NK-92 (cell line): Measurements from ENCODE around the gene CLEC16A.
A peak's percentile ranks its signal among the peaks of the same experiment; 100 is the strongest.

Experiments
- DNase-seq: peaks from one replicate; lab custom pipeline; 2025; ENCODE audit not compliant: unreplicated experiment; lab: John Stamatoyannopoulos, UW

Gene CLEC16A, protein sequence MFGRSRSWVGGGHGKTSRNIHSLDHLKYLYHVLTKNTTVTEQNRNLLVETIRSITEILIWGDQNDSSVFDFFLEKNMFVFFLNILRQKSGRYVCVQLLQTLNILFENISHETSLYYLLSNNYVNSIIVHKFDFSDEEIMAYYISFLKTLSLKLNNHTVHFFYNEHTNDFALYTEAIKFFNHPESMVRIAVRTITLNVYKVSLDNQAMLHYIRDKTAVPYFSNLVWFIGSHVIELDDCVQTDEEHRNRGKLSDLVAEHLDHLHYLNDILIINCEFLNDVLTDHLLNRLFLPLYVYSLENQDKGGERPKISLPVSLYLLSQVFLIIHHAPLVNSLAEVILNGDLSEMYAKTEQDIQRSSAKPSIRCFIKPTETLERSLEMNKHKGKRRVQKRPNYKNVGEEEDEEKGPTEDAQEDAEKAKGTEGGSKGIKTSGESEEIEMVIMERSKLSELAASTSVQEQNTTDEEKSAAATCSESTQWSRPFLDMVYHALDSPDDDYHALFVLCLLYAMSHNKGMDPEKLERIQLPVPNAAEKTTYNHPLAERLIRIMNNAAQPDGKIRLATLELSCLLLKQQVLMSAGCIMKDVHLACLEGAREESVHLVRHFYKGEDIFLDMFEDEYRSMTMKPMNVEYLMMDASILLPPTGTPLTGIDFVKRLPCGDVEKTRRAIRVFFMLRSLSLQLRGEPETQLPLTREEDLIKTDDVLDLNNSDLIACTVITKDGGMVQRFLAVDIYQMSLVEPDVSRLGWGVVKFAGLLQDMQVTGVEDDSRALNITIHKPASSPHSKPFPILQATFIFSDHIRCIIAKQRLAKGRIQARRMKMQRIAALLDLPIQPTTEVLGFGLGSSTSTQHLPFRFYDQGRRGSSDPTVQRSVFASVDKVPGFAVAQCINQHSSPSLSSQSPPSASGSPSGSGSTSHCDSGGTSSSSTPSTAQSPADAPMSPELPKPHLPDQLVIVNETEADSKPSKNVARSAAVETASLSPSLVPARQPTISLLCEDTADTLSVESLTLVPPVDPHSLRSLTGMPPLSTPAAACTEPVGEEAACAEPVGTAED

DNA sequence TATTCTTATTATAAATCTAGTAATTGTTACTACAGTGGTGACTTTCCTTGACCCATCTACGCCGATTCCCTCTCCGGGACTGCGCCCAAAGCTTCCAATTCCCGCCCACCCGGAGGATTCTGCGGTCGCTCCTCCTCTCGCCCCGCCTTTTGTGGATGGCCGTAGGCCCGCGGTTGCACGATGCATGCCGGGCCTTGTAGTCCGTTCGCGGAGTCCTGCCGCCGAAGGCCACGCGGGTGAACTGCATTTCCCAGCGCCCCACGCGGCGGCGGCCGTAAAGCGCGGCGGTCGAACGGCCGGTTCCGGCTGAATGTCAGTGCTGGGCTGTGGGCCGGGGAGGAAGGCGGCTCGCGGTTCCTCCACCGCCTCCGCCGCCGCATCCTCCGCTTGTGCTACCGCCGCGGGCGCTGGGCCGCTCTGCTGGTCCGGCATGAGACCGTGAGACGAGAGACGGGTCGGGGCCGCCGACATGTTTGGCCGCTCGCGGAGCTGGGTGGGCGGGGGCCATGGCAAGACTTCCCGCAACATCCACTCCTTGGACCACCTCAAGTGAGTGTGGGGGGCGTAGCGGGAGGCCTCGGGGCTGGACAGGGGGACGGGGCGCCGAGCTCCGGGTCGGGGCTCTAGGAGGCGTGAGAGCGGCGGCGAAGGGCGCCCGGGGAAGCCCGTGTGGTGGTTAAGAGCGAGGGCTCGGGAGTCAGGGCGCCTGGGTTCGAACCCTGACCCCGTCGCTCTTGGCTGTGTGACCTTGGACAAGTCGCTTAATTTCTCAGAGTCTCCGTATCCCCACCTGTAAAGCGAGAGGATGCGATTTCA is at the start of gene CLEC16A:
TSS of gene CLEC16A (plus strand) at position 316 of the 816 bp plus-strand sequence. CDS start at position 470, 154 bp downstream.
- peak; percentile 52 for DNase-seq

DNA sequence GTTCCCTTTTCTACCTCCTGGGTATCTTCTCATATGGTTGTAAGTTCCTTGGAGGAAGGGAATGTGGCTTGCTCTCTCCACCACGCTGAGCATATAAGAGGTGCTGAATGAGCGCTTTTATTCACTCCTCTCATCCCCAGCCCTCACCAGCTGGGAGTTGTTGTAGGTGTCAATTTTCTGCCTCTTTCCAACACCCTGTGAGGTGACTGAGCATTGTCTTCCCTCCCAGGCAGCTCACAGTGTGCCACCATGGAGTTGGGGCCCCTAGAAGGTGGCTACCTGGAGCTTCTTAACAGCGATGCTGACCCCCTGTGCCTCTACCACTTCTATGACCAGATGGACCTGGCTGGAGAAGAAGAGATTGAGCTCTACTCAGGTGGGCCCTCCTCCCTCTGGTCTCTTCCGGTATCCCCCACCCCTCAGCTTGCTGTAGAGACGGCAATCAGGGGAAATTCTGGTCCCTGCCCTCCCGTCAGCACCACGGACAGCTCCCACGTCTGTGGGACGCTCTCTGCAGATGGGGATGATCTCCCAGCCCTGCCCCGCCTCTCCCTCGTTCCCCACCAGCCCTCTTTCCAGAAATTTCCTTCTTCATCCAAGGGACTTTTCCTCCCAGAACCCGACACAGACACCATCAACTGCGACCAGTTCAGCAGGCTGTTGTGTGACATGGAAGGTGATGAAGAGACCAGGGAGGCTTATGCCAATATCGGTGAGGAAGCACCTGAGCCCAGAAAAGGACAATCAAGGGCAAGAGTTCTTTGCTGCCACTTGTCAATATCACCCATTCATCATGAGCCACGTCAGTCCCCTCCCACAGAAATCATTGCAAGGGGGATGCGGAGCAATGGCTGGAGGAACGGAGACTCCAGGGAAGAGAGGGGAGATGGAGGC is 49.1 kb upstream of the CLEC16A start:
- DNase-seq = no peak

DNA sequence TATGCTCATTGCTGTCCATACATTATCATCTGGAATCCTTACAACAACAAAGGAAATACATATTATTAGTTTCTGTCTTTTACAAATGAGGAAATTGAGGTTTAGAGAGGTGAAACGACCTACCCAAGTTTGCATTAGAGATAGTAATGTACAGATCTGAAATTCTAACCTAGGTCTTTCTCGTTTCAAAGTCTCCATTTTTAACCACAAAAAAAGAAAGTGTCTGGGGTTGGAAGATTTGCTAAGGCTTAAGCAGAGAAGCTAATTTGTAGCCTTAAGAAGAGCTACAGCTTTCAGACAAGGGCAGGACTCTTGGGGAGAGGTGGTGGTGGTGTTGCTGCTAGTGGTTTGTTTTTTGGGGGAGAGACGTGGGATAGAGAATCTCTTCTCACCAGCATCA is 48.2 kb upstream of the CLEC16A start:
- DNase-seq = no peak

DNA sequence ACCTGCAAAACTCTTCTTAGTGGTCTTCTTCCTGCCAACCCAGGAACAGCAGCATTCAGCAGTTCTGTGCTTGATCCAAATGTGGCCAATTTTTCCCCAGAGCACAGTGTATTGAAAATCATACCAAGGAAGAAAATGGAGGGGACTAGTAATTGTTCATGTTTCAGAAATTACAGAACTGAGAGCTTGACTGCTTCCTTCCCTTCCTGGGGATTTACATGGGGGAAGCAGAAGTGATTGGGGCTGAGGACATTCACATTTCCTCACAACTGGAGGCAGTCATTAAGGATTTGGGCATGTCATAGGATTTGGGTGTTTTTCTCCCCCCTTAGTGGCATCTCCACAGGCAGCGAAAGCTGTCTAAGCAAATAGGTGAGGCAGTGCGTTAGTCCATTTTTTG is 47.6 kb upstream of the CLEC16A start:
- DNase-seq = no peak

DNA sequence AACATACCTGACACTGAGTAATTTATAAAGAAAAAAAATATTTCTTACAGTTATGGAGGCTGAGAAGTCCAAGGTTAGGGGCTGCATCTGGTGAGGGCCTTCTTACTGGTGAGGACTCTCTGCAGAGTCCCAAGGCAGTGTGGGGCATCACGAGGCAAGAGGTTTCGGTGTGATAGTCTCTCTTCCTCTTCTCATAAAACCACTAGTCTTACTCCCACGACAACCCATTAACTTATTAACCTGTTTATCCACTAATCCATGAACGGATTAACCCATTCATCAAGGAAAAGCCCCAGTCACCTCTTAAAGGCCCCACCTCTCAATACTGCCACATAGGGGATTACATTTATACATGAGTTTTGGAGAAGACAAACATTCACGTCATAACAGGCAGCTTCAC is 47.2 kb upstream of the CLEC16A start:
- DNase-seq = no peak

DNA sequence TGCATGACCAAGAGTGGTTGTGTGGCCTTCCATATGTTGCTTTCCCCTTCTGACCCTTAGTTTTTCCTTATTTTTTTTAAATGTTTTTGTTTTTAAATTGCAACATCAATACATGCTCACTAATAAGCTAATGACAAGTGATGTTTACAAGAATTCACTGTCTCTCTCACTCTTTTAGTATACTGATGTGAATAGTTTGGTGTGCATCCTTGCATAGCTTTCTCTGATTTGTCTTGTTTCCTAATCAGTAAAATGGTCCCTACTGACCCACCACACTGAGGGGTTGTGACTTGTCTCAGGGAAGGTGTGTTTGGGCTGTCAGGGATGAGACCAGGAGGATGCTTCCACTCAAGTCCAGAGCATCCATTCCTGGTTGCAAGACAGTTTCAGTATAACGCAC is 41.4 kb upstream of the CLEC16A start:
- DNase-seq = no peak

DNA sequence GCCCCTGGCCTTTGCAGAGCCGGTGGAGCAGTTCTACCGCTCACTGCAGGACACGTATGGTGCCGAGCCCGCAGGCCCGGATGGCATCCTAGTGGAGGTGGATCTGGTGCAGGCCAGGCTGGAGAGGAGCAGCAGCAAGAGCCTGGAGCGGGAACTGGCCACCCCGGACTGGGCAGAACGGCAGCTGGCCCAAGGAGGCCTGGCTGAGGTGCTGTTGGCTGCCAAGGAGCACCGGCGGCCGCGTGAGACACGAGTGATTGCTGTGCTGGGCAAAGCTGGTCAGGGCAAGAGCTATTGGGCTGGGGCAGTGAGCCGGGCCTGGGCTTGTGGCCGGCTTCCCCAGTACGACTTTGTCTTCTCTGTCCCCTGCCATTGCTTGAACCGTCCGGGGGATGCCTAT is 37.9 kb upstream of the CLEC16A start:
- no peak for DNase-seq

DNA sequence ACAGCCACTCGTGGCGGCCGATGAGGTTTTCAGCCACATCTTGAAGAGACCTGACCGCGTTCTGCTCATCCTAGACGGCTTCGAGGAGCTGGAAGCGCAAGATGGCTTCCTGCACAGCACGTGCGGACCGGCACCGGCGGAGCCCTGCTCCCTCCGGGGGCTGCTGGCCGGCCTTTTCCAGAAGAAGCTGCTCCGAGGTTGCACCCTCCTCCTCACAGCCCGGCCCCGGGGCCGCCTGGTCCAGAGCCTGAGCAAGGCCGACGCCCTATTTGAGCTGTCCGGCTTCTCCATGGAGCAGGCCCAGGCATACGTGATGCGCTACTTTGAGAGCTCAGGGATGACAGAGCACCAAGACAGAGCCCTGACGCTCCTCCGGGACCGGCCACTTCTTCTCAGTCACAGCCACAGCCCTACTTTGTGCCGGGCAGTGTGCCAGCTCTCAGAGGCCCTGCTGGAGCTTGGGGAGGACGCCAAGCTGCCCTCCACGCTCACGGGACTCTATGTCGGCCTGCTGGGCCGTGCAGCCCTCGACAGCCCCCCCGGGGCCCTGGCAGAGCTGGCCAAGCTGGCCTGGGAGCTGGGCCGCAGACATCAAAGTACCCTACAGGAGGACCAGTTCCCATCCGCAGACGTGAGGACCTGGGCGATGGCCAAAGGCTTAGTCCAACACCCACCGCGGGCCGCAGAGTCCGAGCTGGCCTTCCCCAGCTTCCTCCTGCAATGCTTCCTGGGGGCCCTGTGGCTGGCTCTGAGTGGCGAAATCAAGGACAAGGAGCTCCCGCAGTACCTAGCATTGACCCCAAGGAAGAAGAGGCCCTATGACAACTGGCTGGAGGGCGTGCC is 37.2 kb upstream of the CLEC16A start:
- DNase-seq = no peak

DNA sequence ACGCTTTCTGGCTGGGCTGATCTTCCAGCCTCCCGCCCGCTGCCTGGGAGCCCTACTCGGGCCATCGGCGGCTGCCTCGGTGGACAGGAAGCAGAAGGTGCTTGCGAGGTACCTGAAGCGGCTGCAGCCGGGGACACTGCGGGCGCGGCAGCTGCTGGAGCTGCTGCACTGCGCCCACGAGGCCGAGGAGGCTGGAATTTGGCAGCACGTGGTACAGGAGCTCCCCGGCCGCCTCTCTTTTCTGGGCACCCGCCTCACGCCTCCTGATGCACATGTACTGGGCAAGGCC is 36.7 kb upstream of the CLEC16A start:
- DNase-seq = no peak

DNA sequence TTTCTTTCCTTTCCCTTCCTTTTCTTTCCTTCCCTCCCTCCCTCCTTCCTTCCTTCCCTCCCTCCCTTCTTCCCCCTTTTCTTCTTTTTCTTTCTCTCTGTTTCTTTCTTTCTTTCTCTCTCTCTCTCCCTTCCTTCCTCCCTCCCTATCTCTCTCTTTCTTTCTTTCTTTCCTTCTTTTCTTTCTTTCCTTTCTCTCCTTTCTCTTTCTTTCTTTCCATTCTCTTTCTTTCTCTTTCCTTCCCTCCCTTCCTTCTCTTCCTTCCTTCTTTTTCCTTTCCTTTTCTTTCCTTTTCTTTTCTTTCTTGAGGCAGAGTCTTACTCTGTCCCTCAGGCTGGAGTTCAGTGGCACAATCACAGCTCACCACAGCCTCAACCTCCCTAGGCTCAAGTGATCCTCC is 33.1 kb upstream of the CLEC16A start:
- no peak for DNase-seq

DNA sequence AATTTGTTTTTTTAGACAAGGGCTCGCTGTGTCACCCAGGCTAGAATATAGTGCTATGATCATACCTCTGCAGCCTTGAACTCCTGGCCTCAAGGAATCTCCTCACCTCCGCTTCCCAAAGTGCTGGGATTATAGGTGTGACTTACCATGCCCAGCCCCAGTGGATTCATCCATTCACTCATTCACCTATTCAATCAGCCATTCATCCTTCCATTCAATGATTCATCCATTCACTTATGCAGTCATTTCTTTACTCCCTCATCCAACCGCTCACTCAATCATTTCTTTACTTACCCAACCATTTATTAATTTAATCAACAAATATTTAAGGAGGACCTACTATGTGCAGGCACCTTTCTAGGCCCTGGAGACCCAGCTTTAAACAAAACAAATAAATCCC is 27.8 kb upstream of the CLEC16A start:
- DNase-seq = no peak

DNA sequence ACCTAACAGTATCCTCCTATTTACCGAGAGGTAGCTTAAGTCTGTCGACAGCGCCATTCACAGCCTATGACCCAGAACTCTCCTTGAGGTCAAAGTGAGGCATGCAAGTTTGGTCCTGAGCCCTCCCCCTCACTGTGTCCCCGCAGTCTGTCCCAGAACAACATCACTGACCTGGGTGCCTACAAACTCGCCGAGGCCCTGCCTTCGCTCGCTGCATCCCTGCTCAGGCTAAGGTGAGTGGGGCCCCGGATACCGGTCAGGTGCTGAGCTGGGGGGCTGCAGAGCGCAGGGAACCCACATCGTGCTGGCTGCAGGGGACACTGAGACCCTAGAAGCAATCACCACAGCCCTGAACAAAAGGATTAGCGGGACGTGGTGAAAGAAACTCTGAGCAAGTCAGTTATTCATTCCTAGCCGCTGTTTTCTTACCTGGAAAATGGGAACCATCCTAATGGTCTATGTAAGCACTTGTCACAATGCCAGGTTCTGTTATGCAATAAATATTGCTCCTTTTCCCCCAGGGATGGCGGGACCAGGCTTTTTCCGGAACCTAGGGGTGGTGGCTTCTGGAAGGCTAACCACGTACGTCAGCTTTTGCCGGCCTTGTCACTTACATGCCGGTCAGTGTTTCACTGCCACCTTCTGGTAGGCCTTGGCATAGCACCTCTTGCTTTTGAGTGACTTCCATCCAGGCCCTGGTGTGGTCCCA is 25.9 kb upstream of the CLEC16A start:
- no peak for DNase-seq

DNA sequence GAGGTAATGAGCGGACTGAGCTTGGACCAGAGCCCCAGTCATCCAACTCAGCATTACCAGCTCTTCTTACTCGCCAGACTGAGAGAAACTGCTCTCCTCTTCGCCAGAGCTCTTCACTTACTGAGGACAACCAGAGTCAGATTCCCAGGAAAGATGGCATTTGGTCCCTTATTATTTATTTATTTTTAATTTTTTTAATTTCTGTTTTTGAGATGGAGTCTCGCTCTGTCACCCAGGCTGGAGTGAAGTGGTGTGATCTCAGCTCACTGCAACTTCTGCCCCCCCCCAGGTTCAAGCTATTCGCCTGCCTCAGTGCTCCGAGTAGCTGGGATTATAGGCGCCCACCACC is 25.4 kb upstream of the CLEC16A start:
- DNase-seq = no peak

DNA sequence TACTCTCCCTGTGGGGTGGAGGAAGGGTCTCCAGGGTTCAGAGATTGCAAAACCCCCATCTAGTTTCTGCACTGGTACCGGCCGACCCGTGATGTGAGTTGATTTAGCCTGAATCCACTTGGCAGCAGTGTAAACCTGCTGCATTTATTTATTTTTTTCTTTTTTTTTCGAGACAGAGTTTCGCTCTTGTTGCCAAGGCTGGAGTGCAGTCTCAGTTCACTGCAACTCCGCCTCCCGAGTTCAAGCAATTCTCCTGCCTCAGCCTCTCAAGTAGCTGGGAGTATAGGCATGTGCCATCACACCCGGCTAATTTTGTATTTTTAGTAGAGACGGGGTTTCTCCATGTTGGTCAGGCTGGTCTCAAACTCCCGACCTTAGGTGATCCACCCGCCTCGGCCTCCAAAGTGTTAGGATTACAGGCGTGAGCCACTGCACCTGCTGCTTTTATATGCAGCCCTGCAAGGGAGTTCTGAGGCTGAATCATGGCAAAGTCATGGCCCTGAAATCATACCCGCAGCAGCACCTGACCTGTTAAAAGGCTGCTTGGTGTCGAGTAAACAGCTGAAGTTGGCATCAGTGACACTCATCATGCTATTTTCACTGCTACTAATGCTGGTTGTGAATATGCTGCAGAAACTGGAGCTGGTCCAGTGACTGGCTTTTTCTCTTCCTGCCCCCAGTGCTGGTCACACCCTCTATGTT is 23.5 kb upstream of the CLEC16A start:
- DNase-seq = no peak

DNA sequence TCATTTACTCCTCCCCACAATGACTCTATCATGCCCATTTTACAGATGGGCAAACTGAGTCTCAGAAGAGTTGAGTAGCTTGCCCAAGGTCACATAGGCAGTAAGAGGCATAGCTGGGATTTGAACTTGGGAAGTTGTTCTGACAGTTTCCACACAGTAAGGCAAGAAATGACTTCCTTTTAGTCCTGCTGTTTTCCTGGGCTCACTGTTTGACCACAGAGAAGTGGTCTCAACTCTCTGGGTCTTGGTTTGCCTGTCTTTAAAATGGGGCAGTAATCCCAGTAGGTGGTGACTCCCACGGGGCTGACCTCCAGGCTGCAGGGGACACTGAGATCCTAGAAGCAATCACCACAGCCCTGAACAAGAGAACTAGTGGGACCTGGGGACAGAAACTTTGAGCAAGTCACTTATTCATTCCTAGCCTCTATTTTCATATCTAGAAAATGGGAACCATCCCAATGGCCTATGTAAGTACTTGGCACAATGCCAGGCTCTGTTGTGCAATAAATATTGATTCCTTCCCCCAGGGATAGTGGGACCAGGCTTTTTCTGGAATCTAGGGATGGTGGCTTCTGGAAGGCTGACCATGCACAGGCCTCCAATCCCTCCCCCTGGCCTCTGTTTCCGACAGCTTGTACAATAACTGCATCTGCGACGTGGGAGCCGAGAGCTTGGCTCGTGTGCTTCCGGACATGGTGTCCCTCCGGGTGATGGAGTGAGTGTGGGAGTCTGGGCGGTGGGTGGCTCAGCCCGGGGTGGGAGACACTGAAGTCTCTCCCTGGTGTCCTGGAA is 22.6 kb upstream of the CLEC16A start:
- DNase-seq = no peak

DNA sequence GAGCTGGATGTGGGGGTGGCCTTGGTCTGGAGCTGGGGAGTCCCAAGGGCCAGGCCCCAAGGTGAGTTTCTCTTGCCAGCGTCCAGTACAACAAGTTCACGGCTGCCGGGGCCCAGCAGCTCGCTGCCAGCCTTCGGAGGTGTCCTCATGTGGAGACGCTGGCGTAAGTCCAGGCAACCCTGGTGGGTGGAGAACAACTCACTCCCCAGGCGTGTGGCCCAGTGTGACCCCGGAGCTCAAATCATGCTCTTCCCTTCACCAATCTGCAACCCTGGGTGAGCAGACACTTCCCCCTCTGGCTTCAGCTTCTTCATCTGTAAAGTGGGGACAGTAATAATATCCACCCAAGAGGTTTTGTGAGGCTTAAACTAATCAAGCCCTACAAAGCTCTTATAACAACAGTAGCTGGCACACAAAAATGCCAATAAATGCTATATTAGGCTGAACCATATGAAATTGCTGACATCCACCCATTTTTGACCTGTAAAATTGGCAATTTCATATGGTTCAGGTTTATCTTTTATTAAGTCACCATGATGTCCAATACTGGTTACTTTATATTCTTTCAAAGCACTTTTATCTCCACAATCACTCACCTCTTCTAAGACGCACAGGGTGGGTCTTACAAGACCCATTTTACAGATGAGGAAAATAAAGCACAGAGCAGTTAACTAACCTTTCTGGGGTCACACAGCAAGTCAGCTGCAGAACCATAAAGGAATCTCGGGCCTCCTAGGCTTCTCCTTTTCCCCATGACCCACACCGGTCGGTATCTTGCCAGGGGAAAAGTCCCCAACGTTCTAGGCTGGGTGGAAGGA is 21.8 kb upstream of the CLEC16A start:
- DNase-seq = no peak
